GM15510 (cell line): ENCODE results near the gene OMA1.

Experiments used
- POLR2A ChIP-seq: IDR thresholded peaks from 3 replicates; pipeline ENCODE4 v1.6.1; 2011; ENCODE audit warnings: borderline replicate concordance; ENCODE audit not compliant: insufficient read length; ENCODE audit errors: extremely low read depth

The OMA1 gene

GRCh38 chr1:58502519-58502918 is 44.0 kb downstream of the OMA1 start:
- no peak for TF ChIP-seq POLR2A

GRCh38 chr1:58500043-58500442 is 46.5 kb downstream of the OMA1 start:
- no peak for TF ChIP-seq POLR2A

- no peak for TF ChIP-seq POLR2A
Measured at GRCh38 chr1:58497499-58497898, 49.0 kb downstream of the OMA1 start.

- TF ChIP-seq POLR2A: no peak
Measured at GRCh38 chr1:58496042-58496441, 50.5 kb downstream of the OMA1 start.

GRCh38 chr1:58487002-58487401 is 59.5 kb downstream of the OMA1 start:
- TF ChIP-seq POLR2A: no peak

- no peak for TF ChIP-seq POLR2A
Measured at GRCh38 chr1:58481962-58482361, 64.6 kb downstream of the OMA1 start.

- TF ChIP-seq POLR2A: no peak
Measured at GRCh38 chr1:58480191-58480590, 66.3 kb downstream of the OMA1 start.

GRCh38 chr1:58477390-58477789 is 69.1 kb downstream of the OMA1 start:
- no peak for TF ChIP-seq POLR2A

GRCh38 chr1:58476179-58476578 is 70.3 kb downstream of the OMA1 start:
- no peak for TF ChIP-seq POLR2A

- TF ChIP-seq POLR2A: no peak
Measured at GRCh38 chr1:58469476-58469875, 77.0 kb downstream of the OMA1 start.

GRCh38 chr1:58469016-58469415 is 77.5 kb downstream of the OMA1 start:
- no peak for TF ChIP-seq POLR2A

- no peak for TF ChIP-seq POLR2A
Measured at GRCh38 chr1:58468612-58469011, 77.9 kb downstream of the OMA1 start.

- TF ChIP-seq POLR2A: no peak
Measured at GRCh38 chr1:58466630-58467241, 79.8 kb downstream of the OMA1 start.

GRCh38 chr1:58465825-58466629 is 80.5 kb downstream of the OMA1 start:
- TF ChIP-seq POLR2A: no peak

- no peak for TF ChIP-seq POLR2A
Measured at GRCh38 chr1:58465176-58465575, 81.3 kb downstream of the OMA1 start.

GRCh38 chr1:58460469-58460868 is 86.1 kb downstream of the OMA1 start:
- TF ChIP-seq POLR2A: no peak
